Measurements from ENCODE around the gene SLC38A1.
"Not testable (repeated sequence)": the region's sequence is repeated elsewhere in the genome, so short reads cannot be mapped to it uniquely, and the experiment has no call there.

Gene SLC38A1

DNA sequence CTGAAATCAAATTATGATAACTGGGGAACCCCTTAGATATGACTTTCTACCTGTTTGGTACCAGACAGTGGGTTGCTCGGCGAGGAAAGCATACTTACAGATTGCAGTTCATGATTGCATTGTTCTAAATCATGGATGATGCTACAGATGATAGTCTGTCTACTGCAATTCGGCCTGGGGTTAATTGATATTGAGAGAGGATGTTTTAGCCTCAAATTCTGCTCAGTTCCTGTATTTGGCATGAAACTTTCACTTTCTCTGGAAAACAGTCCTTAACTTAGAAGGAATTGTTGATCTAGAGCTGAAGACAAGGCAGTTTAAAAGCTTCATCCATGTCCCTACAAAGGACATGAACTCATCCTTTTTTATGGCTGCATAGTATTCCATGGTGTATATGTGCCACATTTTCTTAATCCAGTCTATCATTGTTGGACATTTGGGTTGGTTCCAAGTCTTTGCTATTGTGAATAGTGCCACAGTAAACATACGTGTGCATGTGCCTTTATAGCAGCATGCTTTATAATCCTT lies 106.2 kb downstream of the SLC38A1 start:
- FAIRE-seq, result not testable (repeated sequence)

DNA sequence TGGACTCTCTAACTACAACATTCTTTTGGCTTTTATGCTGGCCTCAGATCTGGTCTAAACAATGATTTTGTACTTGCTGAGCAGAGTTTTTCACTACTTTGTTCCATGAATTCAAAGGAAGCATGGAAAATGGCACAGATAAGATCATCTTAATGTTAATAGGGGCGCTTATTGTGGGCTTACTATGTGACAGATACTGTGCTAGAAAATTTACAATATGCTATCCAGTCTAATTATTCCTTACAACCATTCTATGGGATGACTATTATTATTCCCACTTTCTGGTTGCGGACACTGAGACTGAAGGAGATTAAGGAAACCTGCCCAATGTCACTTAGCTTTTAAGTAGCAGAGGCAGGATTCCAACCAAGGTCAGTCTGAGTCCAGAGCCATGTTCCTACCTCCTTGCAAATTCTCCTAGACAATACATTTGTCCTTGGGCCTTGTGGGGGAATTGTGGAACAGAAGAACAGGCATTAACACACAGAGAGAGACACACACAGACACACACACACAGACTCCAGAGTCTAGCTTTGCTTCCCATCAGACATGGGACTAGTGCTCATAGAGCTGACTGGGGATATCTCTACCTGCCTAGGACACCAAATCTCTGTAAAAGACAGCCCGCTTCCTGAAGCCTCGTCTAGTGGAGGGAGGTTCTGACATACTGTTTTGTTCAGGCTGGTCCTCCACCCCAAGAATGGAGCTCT lies 107.7 kb downstream of the SLC38A1 start:
- no peak for FAIRE-seq

- FAIRE-seq, result no peak
Observed at GRCh38 chr12:46160101-46160980, 108.5 kb downstream of the SLC38A1 start.

- no peak for FAIRE-seq
Observed at GRCh38 chr12:46159309-46159901, 109.4 kb downstream of the SLC38A1 start.

- no peak for FAIRE-seq
Observed at GRCh38 chr12:46158501-46158900, 110.3 kb downstream of the SLC38A1 start.

DNA sequence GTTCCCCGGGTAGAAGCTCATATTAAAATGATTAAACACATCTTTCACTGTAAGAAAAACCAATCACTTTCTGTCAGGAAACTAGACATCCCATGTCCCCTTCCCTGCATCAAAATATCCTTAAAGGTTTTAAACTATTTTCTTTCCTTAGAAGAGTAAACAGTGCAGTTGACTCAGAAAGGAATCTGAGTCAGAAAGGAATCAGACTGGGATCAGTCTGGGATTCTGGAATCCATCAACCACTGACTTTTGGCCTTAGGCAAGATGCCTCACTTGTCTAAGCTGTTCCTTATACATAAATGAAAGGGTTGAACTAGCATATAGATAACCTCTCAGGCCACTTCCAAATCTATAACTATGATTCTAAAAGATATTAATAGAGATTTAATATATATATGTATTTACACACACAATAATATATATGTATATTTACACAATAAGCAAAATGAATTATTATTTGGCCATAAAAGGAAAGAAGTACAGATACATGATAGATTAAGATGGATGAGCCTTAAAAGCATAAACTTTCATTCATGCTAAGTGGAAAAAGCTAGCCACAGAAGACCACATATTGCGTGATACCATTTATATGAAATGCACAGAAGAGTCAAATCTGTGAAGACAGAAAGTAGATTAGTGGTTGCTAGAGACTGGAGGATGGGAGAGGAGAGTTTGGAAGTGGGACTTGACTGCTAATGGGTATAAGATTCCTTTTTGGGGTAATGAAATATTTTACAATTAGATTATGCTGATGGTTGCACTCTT lies 114.4 kb downstream of the SLC38A1 start:
- FAIRE-seq, result no peak

GRCh38 chr12:46153268-46153872 lies 115.5 kb downstream of the SLC38A1 start:
- FAIRE-seq, result peak; percentile 82

GRCh38 chr12:46152456-46152855 lies 116.4 kb downstream of the SLC38A1 start:
- FAIRE-seq, result no peak

DNA sequence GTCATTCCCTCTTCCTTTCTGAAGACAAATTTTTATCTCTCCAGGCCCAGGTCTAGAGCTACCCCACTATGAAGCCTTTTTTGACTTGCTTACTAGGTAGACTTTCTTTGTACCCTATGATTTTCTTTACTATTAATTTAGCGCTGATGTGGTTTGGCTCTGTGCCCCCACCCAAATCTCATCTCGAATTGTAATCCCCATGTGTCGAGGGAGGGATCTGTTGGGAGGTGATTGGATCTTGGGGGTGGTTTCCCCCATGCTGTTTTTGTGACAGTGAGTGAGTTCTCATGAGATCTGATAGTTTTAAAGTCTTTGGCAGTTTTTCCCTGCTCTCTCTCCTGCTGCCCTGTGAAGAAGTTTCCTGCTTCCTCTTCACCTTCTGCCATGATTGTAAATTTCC lies 118.1 kb downstream of the SLC38A1 start:
- FAIRE-seq, result no peak

DNA sequence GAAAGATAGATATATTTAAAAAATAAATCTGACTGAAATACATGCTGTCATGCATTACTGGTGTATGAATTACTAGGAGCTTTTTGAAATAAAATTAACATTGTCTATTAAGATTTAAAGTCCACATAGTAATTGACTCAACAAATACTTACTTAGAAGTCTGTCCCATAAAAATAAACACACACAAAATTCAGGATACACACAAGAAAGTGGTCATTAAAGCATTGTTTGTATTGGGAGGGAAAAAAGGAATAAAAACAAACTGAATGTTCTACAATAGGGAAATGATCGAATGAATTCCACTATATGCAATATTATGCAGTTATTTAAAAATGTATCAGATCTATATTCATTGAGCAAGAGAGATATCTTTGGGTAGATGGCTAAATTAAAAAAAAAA lies 118.9 kb downstream of the SLC38A1 start:
- FAIRE-seq, result no peak

- peak; percentile 87 for FAIRE-seq
Observed at GRCh38 chr12:46149079-46149464, 119.8 kb downstream of the SLC38A1 start.

GRCh38 chr12:46148327-46149078 lies 120.3 kb downstream of the SLC38A1 start:
- FAIRE-seq, result no peak

DNA sequence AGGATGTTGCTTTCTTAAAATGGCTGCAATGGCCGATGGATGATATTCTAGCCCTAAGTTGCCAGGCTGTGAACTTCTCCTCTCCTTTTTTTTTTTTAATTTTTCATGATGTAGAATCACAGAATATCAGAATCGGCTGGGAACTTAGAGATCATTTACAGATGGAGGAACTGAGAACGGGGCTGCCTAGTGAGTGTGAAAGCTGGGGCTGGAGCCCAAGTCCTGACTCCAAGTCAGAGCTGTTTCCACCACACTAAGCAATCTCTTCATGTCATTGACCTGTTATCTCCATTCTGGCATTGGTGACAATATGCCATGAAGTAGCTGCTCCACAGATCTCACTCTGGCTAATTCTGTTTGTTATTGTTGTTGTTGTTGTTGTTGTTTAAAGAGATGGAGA lies 121.7 kb downstream of the SLC38A1 start:
- no peak for FAIRE-seq

GRCh38 chr12:46145881-46146280 lies 123.0 kb downstream of the SLC38A1 start:
- FAIRE-seq, result no peak

DNA sequence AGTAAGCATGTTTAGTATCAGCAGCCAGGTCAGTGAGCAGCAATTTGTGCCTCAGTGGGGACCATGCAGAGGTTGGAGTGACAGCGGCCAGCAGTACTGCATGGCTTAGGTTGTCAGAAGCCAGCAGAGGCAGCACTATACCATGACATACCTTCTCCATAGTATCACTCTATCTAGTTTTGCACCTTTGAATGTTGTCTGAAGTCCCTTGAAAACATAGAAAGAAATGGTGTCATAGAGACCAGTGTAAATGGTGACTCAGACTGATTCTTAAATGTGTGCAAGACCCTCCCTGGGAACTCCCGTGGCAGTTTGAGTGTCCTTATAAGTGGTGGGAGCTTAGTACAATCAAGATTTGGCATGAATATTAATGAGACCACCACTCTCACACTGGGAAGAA lies 124.4 kb downstream of the SLC38A1 start:
- no peak for FAIRE-seq

GRCh38 chr12:46136249-46136648 lies 132.6 kb downstream of the SLC38A1 start:
- FAIRE-seq, result no peak

DNA sequence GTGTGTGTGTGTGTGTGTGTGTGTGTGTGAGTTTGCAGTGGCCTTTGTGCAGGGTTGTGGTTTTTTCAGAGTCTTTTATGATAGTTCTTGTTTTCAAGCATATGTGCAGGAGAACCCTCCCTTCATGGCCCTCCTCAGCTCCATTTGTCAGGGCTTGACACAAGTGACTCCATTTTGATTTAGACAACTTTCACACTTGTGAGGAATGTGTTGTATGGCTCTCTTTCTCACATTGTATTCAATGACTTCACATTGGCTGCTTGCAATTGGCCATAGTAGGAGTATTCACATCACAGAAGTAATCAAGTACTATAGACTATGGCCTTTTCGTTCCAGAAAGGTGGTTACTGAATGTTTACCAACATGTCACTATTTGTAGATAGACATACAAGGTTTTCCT lies 133.1 kb downstream of the SLC38A1 start:
- FAIRE-seq, result no peak

DNA sequence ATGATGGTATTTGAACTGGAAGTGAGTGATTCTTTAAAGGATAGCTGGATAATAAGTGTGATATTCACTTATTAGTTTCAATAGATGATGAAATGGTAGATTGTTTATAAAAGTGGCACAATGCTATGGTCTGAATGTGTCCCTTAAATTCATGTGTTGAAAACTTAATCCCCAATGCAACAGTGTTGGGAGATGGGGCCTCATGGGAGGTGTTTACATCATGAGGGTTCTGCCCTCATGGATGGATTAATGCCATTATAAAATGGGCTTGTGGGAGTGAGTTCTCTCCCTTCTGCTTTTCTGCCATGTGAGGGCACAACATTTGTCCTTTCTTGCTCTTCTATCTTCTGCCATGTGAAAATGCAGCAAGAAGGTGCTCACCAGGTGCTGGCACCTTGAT lies 134.0 kb downstream of the SLC38A1 start:
- no peak for FAIRE-seq

GRCh38 chr12:46134205-46134811 lies 134.5 kb downstream of the SLC38A1 start:
- FAIRE-seq, result no peak

DNA sequence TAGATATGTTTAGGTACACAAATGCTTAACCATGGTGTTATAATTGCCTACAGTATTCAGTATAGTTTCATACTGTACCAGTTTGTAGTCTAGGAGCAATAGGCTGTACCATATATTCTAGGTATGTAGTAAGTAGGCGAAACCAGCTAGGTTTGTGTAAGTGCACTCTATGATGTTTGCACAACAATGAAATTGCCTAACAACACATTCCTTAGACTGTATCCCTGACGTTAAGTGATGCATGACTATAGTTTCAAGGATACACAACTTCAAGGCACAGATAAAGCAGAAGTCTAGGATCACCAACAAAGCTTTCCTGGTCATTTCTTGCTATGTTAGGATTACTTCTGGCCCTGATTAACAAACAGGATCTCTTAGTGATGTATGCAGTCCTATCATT lies 135.1 kb downstream of the SLC38A1 start:
- FAIRE-seq, result no peak
